B cell (primary cell): ENCODE results near the gene OCA2. TPM values are rescaled to one million over a fixed set of nuclear protein-coding genes. Genes with fewer than 3 reads are reported as not detected.

ENCODE experiments used
- ATAC-seq: fragments of 200-7000 bp; cut with Tn5 transposase; one replicate; pipeline ENCODE4 v1.10.0; 2021; ENCODE audit warnings: low read depth, mild to moderate bottlenecking, moderate number of reproducible peaks, moderate library complexity
- CTCF ChIA-PET: fragments of 350-600 bp; sonication (Branson Sonifier 250); formaldehyde crosslinking; loops from one replicate; lab custom pipeline; 2021; ENCODE audit warnings: antibody characterized with exemption, inconsistent platforms; lab: Charles Lee
- POLR2A ChIA-PET: fragments of 350-600 bp; sonication (Branson Sonifier 250); formaldehyde crosslinking; loops from one replicate; lab custom pipeline; 2021; ENCODE audit warnings: antibody characterized with exemption; lab: Charles Lee
- DNase-seq: peaks from one replicate; pipeline ENCODE4 v3.0.0; 2013
- H2AFZ ChIP-seq: 2 replicates; pipeline ENCODE4 v1.6.1; 2012; ENCODE audit warnings: mild to moderate bottlenecking, low read depth, low read length; ENCODE audit not compliant: insufficient read depth, poor library complexity, severe bottlenecking
- H3K27ac ChIP-seq, 2 donors: 1 replicate in 1 of 2; 2 replicates in 1 of 2; pipeline ENCODE4 v1.5.1; 2012 to 2013; ENCODE audit warnings: low read length in 2 of 2, mild to moderate bottlenecking in 2 of 2, moderate library complexity in 1 of 2
- H3K27me3 ChIP-seq, 4 experiments: fragments of 200-600 bp in 1 of 4; sonication (generic) in 1 of 4; replicated peaks in 1 of 4; 1 replicate in 2 of 4; 2 replicates in 2 of 4; pipeline versions ENCODE4 v1.6.1 to v1.7.0; 2013 to 2016; ENCODE audit warnings: low read length in 3 of 4, mild to moderate bottlenecking in 2 of 4, mixed read lengths in 1 of 4, moderate library complexity in 1 of 4; ENCODE audit not compliant: insufficient read depth in 4 of 4, control insufficient read depth in 3 of 4; ENCODE audit errors: control extremely low read depth in 1 of 4
- H3K36me3 ChIP-seq, 2 experiments: replicated peaks in 1 of 2; 1 replicate in 1 of 2; 2 replicates in 1 of 2; pipeline versions ENCODE4 v1.6.1 to v1.7.1; 2013; ENCODE audit warnings: low read length in 1 of 2; ENCODE audit not compliant: insufficient read depth in 2 of 2, control insufficient read depth in 1 of 2; ENCODE audit errors: control extremely low read depth in 1 of 2, extremely low read depth in 1 of 2
- H3K4me1 ChIP-seq, 2 donors: fragments of 200-600 bp in 1 of 2; sonication (generic) in 1 of 2; 1 replicate in 1 of 2; 2 replicates in 1 of 2; pipeline versions ENCODE4 v1.5.1 to v1.6.1; 2013 to 2017; ENCODE audit warnings: low read length in 2 of 2; ENCODE audit not compliant: control insufficient read depth in 2 of 2, insufficient read depth in 2 of 2
- H3K4me2 ChIP-seq: replicated peaks from 2 replicates; pipeline ENCODE3; 2012; ENCODE audit warnings: mild to moderate bottlenecking, low read depth, low read length; ENCODE audit not compliant: poor library complexity, severe bottlenecking
- H3K4me3 ChIP-seq, 5 experiments: fragments of 200-600 bp in 1 of 5; sonication (generic) in 1 of 5; 1 replicate in 3 of 5; 2 replicates in 2 of 5; pipeline versions ENCODE4 v1.5.1 to v1.7.0; 2011 to 2016; ENCODE audit warnings: low read length in 4 of 5, mild to moderate bottlenecking in 4 of 5, low read depth in 2 of 5, control low read depth in 1 of 5, moderate library complexity in 1 of 5; ENCODE audit not compliant: insufficient read depth in 1 of 5; ENCODE audit errors: control extremely low read depth in 1 of 5, extremely low read depth in 1 of 5
- H3K79me2 ChIP-seq: fragments of 200-600 bp; sonication (generic); one replicate; pipeline ENCODE4 v1.6.0; 2016; ENCODE audit warnings: low read length; ENCODE audit not compliant: control insufficient read depth, insufficient read depth
- H3K9ac ChIP-seq: fragments of 200-600 bp; sonication (generic); 2 replicates; pipeline ENCODE4 v1.6.1; 2017; ENCODE audit warnings: mild to moderate bottlenecking, low read length, moderate library complexity
- H3K9me3 ChIP-seq, 3 donors: one replicate each; pipeline versions ENCODE4 v1.6.1 to v1.7.1; 2013; ENCODE audit warnings: low read length in 2 of 3; ENCODE audit not compliant: control insufficient read depth in 2 of 3, insufficient read depth in 1 of 3; ENCODE audit errors: control extremely low read depth in 1 of 3
- H4K20me1 ChIP-seq: 2 replicates; pipeline ENCODE4 v1.6.0; 2012; ENCODE audit warnings: mild to moderate bottlenecking, low read length; ENCODE audit not compliant: insufficient read depth, control insufficient read depth, poor library complexity, severe bottlenecking
- H3K27ac Mint-ChIP-seq: one replicate; pipeline ENCODE4 v1.8.0; 2021; ENCODE audit warnings: mixed read lengths
- H3K27me3 Mint-ChIP-seq: one replicate; pipeline ENCODE4 v1.8.0; 2021; ENCODE audit warnings: mixed read lengths
- H3K4me1 Mint-ChIP-seq: one replicate; pipeline ENCODE4 v1.8.0; 2021; ENCODE audit warnings: mixed read lengths
- H3K4me3 Mint-ChIP-seq: one replicate; pipeline ENCODE4 v1.8.0; 2021; ENCODE audit warnings: mixed read lengths
- H3K9me3 Mint-ChIP-seq: one replicate; pipeline ENCODE4 v1.8.0; 2022; ENCODE audit warnings: mixed read lengths; ENCODE audit not compliant: insufficient read depth
- CTCF ChIP-seq: fragments of 200-600 bp; IDR thresholded peaks from one replicate; pipeline ENCODE4 v1.8.0; 2022; ENCODE audit warnings: antibody characterized with exemption, mild to moderate bottlenecking
- EZH2 ChIP-seq: IDR thresholded peaks from 2 replicates; pipeline ENCODE4 v1.6.1; 2012; ENCODE audit warnings: borderline replicate concordance, low read depth, mild to moderate bottlenecking, moderate library complexity, low read length; ENCODE audit not compliant: insufficient read depth, poor library complexity, severe bottlenecking
- whole genome bisulfite sequencing: methylation state at CpG from one replicate; pipeline ENCODE4 v1.1.5; 2013; ENCODE audit warnings: missing lambda C conversion rate; ENCODE audit not compliant: insufficient coverage; 5-methylcytosine and 5-hydroxymethylcytosine counted together
- intact Hi-C: fragments of 100-400 bp; cut with micrococcal nuclease; formaldehyde crosslinking; loops from one replicate; pipeline ENCODE4 v1.10.0; 2022
- polyA plus RNA-seq: library from polyadenylated mRNA; depleted of rRNA; stranded (reverse); fragments of >200 nt; gene quantifications from 2 replicates; pipeline ENCODE4 v1.2.3, GENCODE V29; 2012
- total RNA-seq, 2 donors: library from RNA; stranded (reverse); fragments of 120-200 nt in 1 of 2; gene quantifications; 1 replicate in 1 of 2; 2 replicates in 1 of 2; pipeline versions ENCODE4 v1.2.3 to v1.2.4, GENCODE V29; 2013 to 2022

Gene OCA2
- total and polyA plus RNA-seq, 2 donors (not counting 1 experiment from before 2014, with no cell fraction given), result 0.12 TPM; not detected in 1

GRCh38 chr15:28033443-28033842 is 65.7 kb downstream of the OCA2 start:
- CTCF ChIA-PET, result no interaction called here
- Mint-ChIP-seq H3K4me3 (no peak overlapping the region), H3K9me3 (no peaks in the 10 kb centered on the region), H3K27me3 (no peaks in the 10 kb centered on the region), H3K4me1 (no peaks in the 10 kb centered on the region), H3K27ac (no peak overlapping the region)
- Histone ChIP-seq H2AFZ (no peak overlapping the region), H3K27me3 (no peaks in the 10 kb centered on the region), H3K4me1 (no peaks in the 10 kb centered on the region), H3K9me3 (no peaks in the 10 kb centered on the region), H3K27ac (no peak overlapping the region), H3K36me3 (no peaks in the 10 kb centered on the region), H4K20me1 (no peaks in the 10 kb centered on the region), H3K79me2 (no peaks in the 10 kb centered on the region), H3K9ac (no peak overlapping the region), H3K4me3 (no peak overlapping the region), H3K4me2 (no peak overlapping the region)
- intact Hi-C loops, result no loop called here
- POLR2A ChIA-PET, result no interaction called here
- no peak for TF ChIP-seq CTCF
- no peak for TF ChIP-seq EZH2
- no peak for ATAC-seq
- no peak for DNase-seq
- 83% methylated on average over 2 of the region's 3 CpGs for WGBS

- H3K27ac Mint-ChIP-seq, result no peak overlapping the region
- CTCF ChIA-PET, result no interaction called here
- H3K9me3 Mint-ChIP-seq, result no peaks in the 10 kb centered on the region
- Histone ChIP-seq H3K4me2 (no peak overlapping the region), H3K9ac (no peak overlapping the region), H3K36me3 (no peaks in the 10 kb centered on the region), H3K4me1 (no peaks in the 10 kb centered on the region), H3K27ac (no peak overlapping the region), H3K4me3 (no peak overlapping the region), H4K20me1 (no peaks in the 10 kb centered on the region), H3K79me2 (no peaks in the 10 kb centered on the region), H2AFZ (no peak overlapping the region), H3K9me3 (peaks cover 0 to 3% (median 0%) of the 10 kb centered on the region in 3 donors), H3K27me3 (no peaks in the 10 kb centered on the region)
- POLR2A ChIA-PET, result no interaction called here
- no peak overlapping the region for H3K4me3 Mint-ChIP-seq
- intact Hi-C loops, result no loop called here
- WGBS, result no CpG with 5 or more reads among the region's 2 CpGs
- no peaks in the 10 kb centered on the region for H3K27me3 Mint-ChIP-seq
- TF ChIP-seq CTCF (no peak), EZH2 (no peak)
- no peak for ATAC-seq
- DNase-seq, result no peak
- H3K4me1 Mint-ChIP-seq, result no peaks in the 10 kb centered on the region
Observed at GRCh38 chr15:28030801-28031200, 68.3 kb downstream of the OCA2 start.
